HepG2 (cell line): Measurements from ENCODE around the gene TK2.

ENCODE experiments used
- BRD4 ChIP-seq: sonication (generic); formaldehyde crosslinking; IDR thresholded peaks from 2 replicates; pipeline ENCODE4 v1.4.0; 2020; ENCODE audit warnings: missing genetic modification reagents
- CBFB ChIP-seq: sonication (generic); formaldehyde crosslinking; IDR thresholded peaks from 2 replicates; pipeline ENCODE4 v1.4.0; 2020; ENCODE audit warnings: missing genetic modification reagents
- FOSL1 ChIP-seq: sonication (generic); formaldehyde crosslinking; IDR thresholded peaks from 2 replicates; pipeline ENCODE4 v1.9.0; 2021; ENCODE audit warnings: missing genetic modification reagents, borderline replicate concordance
- FOXA3 ChIP-seq: IDR thresholded peaks from 2 replicates; pipeline ENCODE4 v1.6.1; 2016; ENCODE audit warnings: missing genetic modification reagents, missing compliant biosample characterization
- MAZ ChIP-seq, 2 experiments: sonication (generic) in 1 of 2; formaldehyde crosslinking in 1 of 2; IDR thresholded peaks; 2 replicates each; pipeline versions ENCODE4 v1.5.0 to v1.6.1; 2012 to 2020; ENCODE audit warnings: low read depth in 2 of 2, mild to moderate bottlenecking in 2 of 2, borderline replicate concordance in 1 of 2, improper control_type of control experiment in 1 of 2, low read length in 1 of 2, missing genetic modification reagents in 1 of 2, moderate library complexity in 1 of 2
- NCOA5 ChIP-seq: sonication (generic); formaldehyde crosslinking; IDR thresholded peaks from 2 replicates; pipeline ENCODE4 v1.4.0; 2020; ENCODE audit warnings: missing genetic modification reagents
- POLR2A ChIP-seq, 2 experiments: IDR thresholded peaks; 2 replicates each; pipeline ENCODE4 v1.6.1; 2011; ENCODE audit warnings: low read depth in 2 of 2, low read length in 2 of 2, mild to moderate bottlenecking in 1 of 2, moderate library complexity in 1 of 2; ENCODE audit not compliant: insufficient read depth in 1 of 2
- ZBTB10 ChIP-seq: sonication (generic); formaldehyde crosslinking; IDR thresholded peaks from 2 replicates; pipeline ENCODE4 v1.4.0; 2020; ENCODE audit warnings: missing genetic modification reagents, borderline replicate concordance
- ZC3H4 ChIP-seq: sonication (generic); formaldehyde crosslinking; IDR thresholded peaks from 2 replicates; pipeline ENCODE4 v1.4.0; 2020; ENCODE audit warnings: missing genetic modification reagents, borderline replicate concordance
- ZNF776 ChIP-seq: sonication (generic); formaldehyde crosslinking; IDR thresholded peaks from 2 replicates; pipeline ENCODE4 v1.4.0; 2020; ENCODE audit warnings: mild to moderate bottlenecking, missing genetic modification reagents
- TF ChIP-seq, protein P1 (sequence below): sonication (generic); formaldehyde crosslinking; IDR thresholded peaks from 2 replicates; pipeline ENCODE4 v1.9.0; 2022; ENCODE audit warnings: missing genetic modification reagents, mild to moderate bottlenecking, borderline replicate concordance
- TF ChIP-seq, protein P2 (sequence below): sonication (generic); formaldehyde crosslinking; IDR thresholded peaks from 2 replicates; pipeline ENCODE4 v1.8.1; 2023; ENCODE audit warnings: mild to moderate bottlenecking, missing genetic modification reagents

GRCh38 chr16:66477028-66477515, 72.8 kb downstream of the TK2 start:
- TF ChIP-seq MAZ (IDR thresholded peaks at IDR 0.05; ENCODE audit: borderline replicate concordance, low read depth, low read length) (no peak), MAZ (CRISPR knock-in tag; IDR thresholded peaks at IDR 0.05; ENCODE audit: low read depth) (no peak), ZC3H4 (CRISPR knock-in tag) (no peak), CBFB (CRISPR knock-in tag) (no peak), FOSL1 (CRISPR knock-in tag) (no peak), POLR2A (IDR thresholded peaks at IDR 0.05; ENCODE audit: insufficient read depth in 1 of 2, low read depth in 2 of 2, low read length in 2 of 2) (no peak), ZBTB10 (CRISPR knock-in tag) (no peak), FOXA3 (CRISPR knock-in tag) (no peak), ZNF776 (CRISPR knock-in tag) (no peak), NCOA5 (CRISPR knock-in tag) (no peak), BRD4 (CRISPR knock-in tag) (no peak)
- TF ChIP-seq, protein P1, sequence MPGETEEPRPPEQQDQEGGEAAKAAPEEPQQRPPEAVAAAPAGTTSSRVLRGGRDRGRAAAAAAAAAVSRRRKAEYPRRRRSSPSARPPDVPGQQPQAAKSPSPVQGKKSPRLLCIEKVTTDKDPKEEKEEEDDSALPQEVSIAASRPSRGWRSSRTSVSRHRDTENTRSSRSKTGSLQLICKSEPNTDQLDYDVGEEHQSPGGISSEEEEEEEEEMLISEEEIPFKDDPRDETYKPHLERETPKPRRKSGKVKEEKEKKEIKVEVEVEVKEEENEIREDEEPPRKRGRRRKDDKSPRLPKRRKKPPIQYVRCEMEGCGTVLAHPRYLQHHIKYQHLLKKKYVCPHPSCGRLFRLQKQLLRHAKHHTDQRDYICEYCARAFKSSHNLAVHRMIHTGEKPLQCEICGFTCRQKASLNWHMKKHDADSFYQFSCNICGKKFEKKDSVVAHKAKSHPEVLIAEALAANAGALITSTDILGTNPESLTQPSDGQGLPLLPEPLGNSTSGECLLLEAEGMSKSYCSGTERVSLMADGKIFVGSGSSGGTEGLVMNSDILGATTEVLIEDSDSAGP: no peak
- TF ChIP-seq, protein P2, sequence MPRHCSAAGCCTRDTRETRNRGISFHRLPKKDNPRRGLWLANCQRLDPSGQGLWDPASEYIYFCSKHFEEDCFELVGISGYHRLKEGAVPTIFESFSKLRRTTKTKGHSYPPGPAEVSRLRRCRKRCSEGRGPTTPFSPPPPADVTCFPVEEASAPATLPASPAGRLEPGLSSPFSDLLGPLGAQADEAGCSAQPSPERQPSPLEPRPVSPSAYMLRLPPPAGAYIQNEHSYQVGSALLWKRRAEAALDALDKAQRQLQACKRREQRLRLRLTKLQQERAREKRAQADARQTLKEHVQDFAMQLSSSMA (CRISPR knock-in tag): no peak
